ENCODE measurements around the gene DGCR2.
"Not testable (repeated sequence)": the region's sequence is repeated elsewhere in the genome, so short reads cannot be mapped to it uniquely, and the experiment has no call there.

Gene DGCR2

DNA sequence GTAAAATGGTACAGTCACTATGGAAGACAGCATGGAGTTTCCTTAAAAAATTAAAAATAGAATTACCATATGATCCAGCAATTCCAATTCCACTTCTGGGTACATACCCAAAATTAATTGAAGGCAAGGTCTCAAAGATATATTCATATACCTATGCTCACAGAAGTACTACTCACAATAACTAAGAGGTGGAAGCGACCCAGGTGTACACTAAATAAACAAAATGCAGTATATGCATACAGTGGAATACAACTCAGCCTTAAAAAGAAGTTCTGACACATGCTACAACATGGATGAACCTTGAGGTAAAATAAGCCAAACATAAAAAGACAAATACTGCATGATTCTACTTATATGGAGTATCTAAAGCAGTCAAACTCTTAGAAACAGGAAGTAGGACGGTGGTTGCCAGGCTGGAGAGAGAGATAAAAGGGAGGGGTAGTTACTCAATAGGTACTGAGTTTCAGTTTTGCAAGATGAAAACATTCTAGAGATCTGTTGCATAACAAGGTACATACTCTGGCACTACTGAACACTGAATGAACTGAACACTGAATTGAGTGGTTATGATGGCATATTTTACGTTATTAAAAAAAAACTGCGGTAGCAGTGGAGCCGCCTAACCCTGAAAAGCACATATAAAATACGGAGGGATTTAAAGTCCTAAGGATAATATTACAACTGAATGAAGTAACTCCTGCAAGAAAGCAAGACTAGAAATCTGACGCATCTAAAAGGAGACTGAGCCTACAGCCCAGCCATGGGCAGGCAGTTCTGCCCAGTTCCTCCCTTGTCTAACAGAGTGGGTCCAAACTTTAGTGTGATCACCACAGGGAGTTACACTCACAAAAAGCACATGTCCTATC is 12.8 kb downstream of the DGCR2 start:
- DNase-seq (ENCODE audit: low read depth in 2 of 2): peak in 1 of 2 donors; percentile 15

DNA sequence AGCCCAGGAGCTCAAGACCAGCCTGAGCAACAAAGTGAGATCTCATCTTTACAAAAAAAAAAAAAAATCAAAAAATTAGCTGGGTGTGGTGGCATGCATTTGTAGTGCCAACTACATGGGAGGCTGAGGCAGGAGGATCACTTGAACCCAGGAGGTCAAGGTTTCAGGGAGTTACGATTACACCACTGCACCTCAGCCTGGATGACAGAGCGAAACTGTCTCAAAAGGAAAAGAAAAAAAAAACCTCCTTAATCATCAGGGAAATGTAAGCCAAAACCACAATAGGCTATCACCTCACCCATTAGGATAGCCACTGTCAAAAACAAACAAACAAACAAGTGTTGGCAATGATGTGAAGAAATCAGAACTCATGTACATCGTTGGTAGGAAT is 13.4 kb downstream of the DGCR2 start:
- DNase-seq (ENCODE audit: low read depth in 2 of 2): no peak

DNA sequence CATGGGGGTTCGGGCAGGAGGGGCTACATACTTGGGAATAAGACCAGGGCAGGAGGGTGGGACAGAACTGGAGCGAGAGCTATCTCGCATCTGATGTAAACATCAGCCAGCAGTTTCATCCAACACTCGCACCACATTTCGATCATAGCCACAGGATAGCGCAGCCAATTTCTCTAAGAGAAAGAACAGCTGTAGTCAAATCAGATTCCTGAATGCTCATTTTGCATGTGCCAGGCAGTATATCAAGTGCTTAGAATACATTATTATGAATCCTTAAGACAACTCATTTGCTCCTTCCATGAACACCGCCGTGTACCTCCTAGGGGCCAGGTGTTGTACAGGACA is 14.5 kb downstream of the DGCR2 start:
- no peak for DNase-seq (ENCODE audit: low read depth in 2 of 2)

DNA sequence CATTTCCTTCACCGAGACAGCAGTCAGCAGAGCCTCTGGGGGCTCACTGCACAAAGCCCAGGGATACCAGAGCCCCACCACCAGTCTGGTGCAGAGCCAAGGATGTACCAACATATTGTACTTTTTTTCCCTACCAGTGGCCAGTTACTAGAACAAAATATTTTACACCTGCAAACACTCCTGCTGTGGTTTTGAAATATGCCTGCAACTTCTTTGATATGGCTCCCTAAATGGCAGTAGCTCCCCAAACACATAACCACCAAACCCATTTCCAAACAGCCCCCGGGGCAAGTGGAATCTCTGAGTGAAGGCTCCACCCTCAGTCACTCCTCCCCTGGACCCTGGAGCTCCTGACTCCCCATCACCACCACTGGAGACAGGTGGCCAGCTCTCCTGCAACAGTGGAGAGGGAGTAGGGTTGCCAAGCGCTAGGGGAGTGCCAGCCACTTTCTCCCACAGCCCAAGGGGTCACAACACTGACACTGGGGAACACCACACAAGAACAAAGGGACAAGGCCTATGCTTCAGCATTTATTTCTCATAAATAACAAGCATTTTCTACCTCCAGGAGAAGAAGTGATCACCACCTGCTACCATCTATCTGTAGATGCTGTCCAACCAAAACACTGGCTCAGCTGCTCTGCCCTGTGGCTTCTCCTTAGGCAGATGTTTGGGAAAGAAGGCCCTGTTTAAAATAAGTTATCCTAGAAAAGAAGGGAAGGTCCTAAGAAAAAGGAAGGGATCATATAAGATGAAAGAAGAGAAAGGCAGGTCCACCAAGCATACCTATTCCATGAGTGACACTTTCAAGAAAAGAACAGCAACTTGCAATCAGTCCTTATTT is 15.1 kb downstream of the DGCR2 start:
- DNase-seq (ENCODE audit: low read depth in 2 of 2): no peak

DNA sequence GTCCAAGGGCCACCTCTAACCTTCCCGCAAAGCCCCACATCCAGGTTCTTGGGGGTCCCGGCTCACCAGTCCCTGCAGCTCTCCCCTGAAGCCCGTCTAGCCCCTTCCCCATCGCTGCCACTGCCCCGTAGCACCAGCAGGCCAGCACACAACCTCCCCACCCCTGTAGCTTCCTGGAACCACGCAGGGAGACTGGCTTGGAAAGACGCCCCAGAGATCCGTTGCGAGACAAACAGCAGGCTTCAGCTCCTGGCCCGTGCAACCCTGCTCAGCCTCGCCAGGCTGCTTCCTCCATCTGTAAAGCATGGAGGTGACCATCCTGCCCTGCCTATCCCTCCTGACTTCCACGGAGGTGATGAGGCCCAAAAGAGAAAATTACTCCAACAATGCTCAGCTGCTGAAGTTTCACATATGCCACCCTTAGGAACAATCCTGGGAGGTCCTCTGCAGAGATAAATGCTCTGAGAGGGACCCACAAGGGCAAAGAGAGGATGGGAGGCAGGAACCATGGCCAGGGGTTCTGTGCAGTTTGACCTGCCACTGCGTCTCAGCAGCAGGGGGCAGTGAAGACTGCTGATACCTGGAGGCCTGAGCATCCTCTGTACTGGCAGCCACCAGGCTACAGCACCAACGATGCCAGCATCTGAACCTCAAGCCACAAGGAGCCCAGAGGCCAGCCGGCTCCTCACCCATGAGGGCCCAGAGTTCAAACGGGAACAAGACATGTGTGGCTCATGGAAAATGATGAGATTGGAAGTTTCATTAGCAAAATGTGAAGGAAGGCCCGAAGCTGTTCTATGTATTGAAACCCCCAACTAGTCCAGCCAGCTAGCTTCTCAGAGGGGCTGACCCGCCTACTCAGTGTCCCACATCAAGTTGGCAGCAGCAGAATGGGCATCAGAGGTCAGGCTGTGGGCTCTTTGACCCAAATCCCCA is 16.1 kb downstream of the DGCR2 start:
- no peak for DNase-seq (ENCODE audit: low read depth in 2 of 2)

DNA sequence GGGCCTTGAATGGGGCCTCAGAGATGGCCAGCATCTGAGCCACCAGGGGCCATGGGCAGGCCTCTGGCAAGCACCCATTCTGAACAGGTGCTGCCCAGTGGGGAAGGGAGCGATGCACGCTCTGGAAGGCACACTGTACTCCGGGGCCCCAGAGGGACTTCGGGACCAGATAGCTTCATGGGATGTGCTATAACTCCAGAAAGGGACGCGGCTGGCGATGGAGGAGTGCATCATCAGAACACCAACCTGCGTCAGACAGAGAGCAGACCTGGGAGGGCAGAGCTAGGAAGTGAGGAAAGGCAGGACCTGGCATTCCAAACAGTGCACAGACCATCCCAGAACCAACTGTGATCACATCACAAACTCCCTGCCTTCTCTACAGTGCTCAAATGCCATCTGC is 16.8 kb downstream of the DGCR2 start:
- DNase-seq (ENCODE audit: low read depth in 2 of 2): no peak

DNA sequence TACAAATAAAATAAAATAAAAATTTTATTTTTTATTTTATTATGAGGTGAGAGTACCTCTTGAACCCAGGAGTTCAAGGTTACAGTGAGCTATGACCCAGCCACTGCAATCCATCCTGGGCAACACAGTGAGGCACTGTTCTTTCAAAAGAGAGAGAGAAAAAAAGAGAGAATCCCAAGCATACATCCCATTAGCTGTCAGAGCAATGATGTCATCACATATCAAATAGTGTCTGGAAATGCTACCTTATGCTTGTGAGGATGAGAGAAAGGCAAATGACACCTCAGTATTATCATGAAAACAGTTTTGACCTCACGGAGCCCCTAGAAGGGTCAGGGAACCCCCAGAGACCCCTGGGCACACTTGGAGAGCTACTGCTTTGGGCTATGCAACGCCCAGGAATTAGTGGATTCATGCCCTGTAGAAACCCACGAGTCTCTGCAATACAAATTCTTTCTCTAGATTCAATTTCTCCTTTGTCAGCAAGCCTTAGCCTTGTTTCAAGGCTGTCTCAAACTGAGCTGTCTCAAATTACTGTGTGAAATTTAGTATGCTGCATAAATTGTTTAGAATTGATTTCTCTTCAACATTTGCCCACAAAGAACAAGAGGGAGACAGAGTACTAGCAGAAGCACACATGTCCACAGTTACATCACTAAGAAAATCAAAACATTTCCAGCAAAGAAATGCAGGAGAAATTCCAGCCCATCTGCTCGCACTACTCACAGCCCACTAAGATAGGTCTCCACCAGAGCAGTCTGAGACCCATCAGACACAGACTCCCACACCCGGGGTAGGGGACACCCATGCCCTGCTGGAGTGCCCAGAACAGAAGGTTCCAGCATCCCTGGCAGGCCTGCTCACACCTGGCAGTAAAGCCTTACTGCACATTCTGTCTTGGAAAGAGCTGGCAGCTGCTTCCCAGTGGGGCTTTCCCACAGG is 18.1 kb downstream of the DGCR2 start:
- no peak for DNase-seq (ENCODE audit: low read depth in 2 of 2)

DNA sequence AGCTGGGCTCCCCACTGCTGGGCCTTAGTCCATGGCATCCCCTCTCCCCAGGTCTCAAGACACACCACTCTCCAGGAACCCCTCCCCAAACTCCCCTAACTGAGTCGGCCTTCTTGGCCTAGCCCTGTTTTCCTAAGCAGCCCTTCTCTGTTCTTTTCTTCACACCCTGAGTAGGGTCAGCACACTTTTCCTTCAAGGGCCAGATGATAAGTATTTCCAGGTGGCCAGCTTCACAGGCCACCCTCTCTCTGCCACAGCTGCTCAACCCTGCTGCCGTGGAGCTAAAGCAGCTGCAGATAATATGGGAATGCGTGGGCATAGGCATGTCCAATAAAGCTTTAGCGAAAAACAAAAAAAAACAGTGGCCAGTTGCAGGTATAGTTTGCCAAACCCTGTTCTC is 24.1 kb downstream of the DGCR2 start:
- no peak for DNase-seq (ENCODE audit: low read depth in 2 of 2)

DNA sequence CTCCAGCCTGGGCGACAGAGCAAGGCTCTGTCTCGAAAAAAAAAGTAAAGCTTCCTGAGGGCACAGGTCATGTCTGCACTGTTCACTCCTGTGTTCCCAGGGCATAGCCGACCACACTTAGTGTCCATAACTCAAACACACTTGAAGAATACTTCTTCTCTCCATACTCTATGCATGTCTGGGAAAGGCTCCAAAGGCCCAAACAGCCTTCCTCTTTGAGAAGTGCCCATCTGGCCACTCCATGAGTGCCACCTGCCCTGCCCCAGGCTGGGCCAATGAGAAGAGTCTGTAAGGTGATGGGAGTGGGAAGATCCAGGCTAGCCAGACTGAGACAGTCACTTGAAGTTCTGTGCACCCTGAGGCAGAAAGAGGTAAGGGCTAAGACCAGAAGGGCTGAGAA is 24.7 kb downstream of the DGCR2 start:
- DNase-seq (ENCODE audit: low read depth in 2 of 2): no peak

DNA sequence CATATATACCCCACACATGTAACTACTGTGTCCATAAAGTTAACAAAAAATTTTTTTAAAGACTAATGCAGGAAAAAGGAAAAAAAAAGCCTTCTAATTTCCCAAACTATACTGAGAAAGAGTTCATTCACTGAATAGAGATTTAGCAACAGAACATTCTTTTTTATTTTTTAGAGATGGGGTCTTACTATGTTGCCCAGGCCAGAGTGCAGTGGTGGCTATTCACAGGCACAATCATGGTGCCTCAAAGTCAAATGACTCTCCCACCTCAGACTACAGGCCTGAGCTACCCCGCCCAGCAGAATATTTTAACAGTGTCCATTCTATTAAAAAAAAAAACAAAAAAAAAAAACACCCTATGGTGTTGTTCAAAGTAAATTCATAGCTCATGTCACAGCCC is 25.7 kb downstream of the DGCR2 start:
- no peak for DNase-seq (ENCODE audit: low read depth in 2 of 2)

DNA sequence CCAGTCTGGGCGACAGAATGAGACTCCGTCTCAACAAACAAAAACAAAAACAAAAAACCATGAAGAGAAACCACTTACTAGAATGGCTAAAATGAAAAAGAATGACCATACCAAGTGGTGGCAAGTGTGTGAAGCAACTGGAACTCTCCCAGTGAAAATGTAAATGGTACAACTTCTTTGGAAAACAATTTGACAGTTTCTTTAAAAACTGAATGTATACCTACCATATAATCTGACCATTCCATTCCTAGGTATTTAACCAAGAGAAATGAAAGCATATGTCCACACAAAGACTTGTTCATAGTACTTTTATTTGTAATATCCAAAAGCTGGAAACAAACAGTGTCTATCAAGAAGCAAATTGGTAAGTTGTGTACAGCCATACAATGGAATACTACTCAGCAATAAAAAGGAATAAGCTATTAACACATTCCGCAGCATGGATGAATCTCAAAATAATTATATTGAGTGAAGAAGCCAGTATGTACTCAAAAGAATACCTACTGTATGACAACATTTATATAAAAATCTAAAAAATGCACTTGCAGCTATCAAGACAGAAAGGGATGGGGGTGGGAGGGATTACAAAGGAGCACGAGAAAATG is 27.7 kb downstream of the DGCR2 start:
- no peak for DNase-seq (ENCODE audit: low read depth in 2 of 2)

DNA sequence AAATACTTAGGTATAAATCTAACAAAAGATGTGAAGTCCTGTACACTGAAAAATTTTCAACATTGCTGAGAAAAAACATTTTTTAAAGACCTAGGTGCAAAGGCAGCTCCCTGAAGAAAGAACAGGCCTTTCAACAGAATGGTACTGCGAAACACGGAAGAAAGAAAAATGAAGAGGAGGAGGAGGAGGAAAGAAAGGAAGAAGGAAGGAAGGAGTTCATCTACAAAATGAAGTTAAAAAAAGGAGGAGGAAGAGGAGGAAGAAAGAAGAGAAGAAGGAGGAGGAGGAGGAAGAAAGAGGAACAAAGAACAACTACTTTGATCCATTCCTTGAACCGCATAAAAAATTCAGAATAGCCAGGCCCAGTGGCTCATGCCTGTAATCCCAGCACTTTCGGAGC is 29.5 kb downstream of the DGCR2 start:
- no peak for DNase-seq (ENCODE audit: low read depth in 2 of 2)

DNA sequence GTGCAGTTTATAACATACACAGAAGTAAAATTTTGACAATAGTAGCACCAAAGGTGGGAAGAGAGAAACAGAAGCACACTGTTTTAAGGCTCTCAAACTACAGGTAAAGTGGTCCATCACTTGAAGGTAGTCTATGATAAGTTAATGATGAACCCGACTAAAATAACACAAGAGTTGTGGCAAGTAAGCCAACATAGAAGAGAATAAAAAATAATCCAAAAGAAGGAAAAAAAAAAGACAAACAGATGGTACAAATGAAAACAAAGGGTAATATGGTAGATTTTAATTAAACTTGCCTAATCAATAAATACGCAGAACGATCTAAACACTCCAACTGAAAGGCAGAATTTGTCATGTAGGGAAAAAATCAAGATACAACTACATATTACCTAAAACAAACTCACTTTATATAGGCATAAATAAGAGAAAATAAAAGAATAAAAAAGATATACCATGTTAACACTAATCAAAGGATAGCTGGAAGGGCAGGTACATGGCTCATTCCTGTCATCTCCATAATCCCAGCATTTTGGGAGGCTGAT is 31.6 kb downstream of the DGCR2 start:
- DNase-seq (ENCODE audit: low read depth in 2 of 2): no peak

DNA sequence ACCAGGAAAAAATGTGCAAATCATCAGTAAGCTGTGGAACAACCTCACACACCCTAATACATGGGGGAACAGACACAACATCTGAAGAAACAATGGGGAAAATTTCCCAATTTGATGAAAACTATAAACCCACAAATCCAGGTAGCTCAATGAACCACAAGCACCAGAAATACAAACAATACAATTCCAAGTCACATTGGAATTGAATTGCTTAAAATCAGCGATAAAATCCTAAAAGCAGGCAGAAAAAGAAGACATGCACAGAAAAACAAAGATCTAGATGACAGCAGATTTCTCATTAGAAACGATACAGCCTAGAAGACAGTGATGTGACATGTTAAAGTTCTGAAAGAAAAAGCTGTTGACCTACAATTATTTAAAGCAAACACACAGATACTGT is 32.0 kb downstream of the DGCR2 start:
- DNase-seq (ENCODE audit: low read depth in 2 of 2): no peak

DNA sequence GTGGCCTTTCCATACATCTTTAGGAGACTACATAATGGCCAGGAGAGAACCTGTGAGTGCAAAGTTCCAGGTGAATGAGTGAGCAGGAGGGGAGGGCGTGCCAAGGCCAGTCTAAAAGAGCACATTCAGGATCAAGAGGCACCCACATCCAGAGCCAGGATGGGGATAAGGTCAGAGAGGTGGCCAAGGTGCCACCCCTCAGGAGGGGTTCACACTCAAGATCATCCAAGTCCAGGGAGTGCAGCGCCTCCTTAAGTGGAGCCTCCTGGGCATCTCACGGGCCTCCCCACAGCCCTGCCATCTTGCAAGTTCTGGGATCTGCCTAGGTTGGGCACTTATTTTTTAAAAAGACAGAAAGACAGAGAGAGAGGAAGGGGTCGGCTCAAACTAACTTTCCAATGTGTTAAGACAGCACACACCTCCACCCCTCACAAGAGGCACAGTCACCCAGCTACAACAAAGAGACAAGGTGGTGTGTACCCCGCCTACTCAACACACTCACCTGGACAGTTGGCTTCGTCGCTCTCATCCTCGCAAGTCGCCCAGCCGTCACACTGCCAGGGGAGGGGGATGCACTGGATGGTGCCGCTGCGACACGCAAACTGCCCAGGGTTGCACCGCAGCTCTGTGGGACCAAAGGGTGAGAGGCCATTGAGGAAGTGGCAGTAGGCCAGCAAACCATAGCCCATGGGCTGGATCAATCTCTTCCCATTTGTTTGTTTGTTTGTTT is 33.2 kb downstream of the DGCR2 start:
- DNase-seq (ENCODE audit: low read depth in 2 of 2): no peak

DNA sequence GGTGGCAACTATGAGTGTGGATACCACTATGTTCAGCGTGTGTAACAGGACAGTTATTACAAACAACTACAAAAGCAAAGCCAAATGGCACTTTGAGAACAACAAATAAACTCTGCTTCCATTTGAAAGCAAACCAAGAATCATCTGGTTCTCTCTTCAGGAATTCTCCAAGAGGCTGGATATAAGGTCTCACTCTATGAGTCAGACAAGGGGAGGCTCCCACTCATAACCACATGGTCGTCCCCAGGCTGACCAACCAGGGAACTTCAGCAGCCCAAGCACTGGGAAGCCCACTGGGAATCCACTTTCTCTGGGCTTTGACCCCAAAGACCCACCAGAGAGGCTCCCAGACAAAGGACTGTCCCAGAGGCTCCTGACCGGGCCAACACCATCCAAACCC is 35.3 kb downstream of the DGCR2 start:
- no peak for DNase-seq (ENCODE audit: low read depth in 2 of 2)

DNA sequence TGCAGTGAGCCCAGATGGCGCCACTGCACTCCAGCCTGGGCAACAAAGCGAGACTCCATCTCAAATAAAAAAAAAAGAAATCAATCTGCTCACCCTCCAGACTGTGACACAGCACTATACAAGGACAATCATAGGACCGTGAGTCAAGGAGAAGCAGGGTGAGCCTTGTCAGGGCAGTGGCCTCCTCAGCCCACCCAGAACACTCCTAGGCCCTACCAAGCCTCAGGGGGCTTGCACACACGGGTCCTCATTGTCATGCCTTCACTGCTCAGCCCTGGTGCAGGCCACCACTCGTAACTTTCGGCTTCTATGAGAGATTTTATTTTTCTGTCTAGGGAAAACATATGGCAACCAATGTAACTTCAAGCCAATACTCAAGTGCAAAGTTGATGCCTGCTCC is 35.8 kb downstream of the DGCR2 start:
- DNase-seq (ENCODE audit: low read depth in 2 of 2): no peak

DNA sequence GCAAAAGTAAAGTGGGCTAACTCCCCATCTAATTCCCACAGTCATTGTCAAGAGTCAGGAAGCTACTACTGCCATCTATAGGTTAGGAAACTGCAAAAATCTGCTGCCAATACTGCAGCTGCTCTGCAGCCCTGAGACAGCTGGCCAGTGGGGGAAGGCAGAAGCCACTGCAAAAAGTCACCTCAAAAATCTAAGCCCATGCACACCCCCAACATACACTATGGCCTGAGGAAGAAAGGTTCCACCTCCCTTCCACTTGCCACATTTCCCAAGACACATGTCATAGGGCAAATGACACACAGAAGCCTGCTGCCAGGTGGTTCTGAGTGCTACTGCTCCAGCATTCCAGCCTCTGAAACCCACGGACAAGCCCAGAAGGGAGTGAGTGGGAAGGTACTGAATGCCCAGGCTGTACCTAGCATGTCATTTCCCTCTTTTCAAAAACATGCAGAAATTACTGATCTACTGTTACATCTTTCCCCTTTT is 36.9 kb downstream of the DGCR2 start:
- no peak for DNase-seq (ENCODE audit: low read depth in 2 of 2)

DNA sequence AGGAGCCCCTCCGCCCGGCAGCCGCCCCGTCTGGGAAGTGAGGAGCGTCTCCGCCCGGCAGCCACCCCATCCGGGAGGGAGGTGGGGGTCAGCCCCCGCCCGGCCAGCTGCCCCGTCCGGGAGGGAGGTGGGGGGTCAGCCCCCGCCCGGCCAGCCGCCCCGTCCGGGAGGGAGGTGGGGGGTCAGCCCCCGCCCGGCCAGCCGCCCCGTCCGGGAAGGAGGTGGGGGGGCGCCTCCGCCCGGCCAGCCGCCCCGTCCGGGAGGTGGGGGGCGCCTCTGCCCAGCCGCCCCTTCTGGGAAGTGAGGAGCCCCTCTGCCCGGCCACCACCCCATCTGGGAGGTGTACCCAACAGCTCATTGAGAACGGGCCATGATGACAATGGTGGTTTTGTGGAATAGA is 37.6 kb downstream of the DGCR2 start:
- DNase-seq (ENCODE audit: low read depth in 2 of 2): not testable (repeated sequence)

All from stimulated activated CD4-positive, alpha-beta T cell treated with anti-CD3 and anti-CD28 coated beads, Interleukin-15, amount 100 ng/mL, for 48 hours (primary cell).